ENCODE measurements around the gene ANO3. TPM values are rescaled to one million over a fixed set of nuclear protein-coding genes. Genes with fewer than 3 reads are reported as not detected.
"Not testable (repeated sequence)": the region's sequence is repeated elsewhere in the genome, so short reads cannot be mapped to it uniquely, and the experiment has no call there.

ANO3 gene
- 0.35 TPM for polyA plus RNA-seq (2013, experiment 1 of 2)
- 0.63 TPM for polyA plus RNA-seq (2013, experiment 2 of 2)

- H3K36me3 ChIP-seq (ENCODE audit: insufficient read depth, low read length), result no peaks in the 10 kb centered on the region
- H3K4me1 ChIP-seq (ENCODE audit: insufficient read depth, low read length), result peaks cover 36% of the 10 kb centered on the region; the same call in 1 of the 2 replicates
- no peaks in the 10 kb centered on the region for H3K9me3 ChIP-seq (ENCODE audit: insufficient read depth, low read depth, low read length)
- 7% methylated on average over 35 of the region's 36 CpGs for WGBS
- H3K9ac ChIP-seq (ENCODE audit: low read depth, low read length), result no peak within 1 kb of the TSS
- no peaks in the 10 kb centered on the region for H3K27me3 ChIP-seq (ENCODE audit: insufficient read depth, low read length)
- H3K4me3 ChIP-seq (ENCODE audit: low read length), result peak within 1 kb of the TSS; percentile 52
- no peak within 1 kb of the TSS for H3K27ac ChIP-seq (ENCODE audit: low read depth, low read length)
These were observed at the start of gene ANO3 for GRCh38 chr11:26331911-26332571. TSS of gene ANO3 (plus strand) at chr11:26332130. CDS start at chr11:26332276, 146 bp downstream.

- H3K9ac ChIP-seq (ENCODE audit: low read depth, low read length), result no peak overlapping the region
These were observed 48.0 kb upstream of the ANO3 start for GRCh38 chr11:26283852-26284408.

GRCh38 chr11:26285608-26286007 is 46.3 kb upstream of the ANO3 start:
- WGBS, result 89% methylated on average over 3 of the region's 3 CpGs
- Histone ChIP-seq H3K9me3 (ENCODE audit: insufficient read depth, low read depth, low read length) (no peaks in the 10 kb centered on the region), H3K27ac (ENCODE audit: low read depth, low read length) (peak overlapping the region; percentile 24; the same call in 1 of the 2 replicates), H3K4me1 (ENCODE audit: insufficient read depth, low read length) (peaks cover 7% of the 10 kb centered on the region), H3K9ac (ENCODE audit: low read depth, low read length) (no peak overlapping the region), H3K27me3 (ENCODE audit: insufficient read depth, low read length) (no peaks in the 10 kb centered on the region), H3K36me3 (ENCODE audit: insufficient read depth, low read length) (no peaks in the 10 kb centered on the region), H3K4me3 (ENCODE audit: low read length) (no peak overlapping the region)

More at GRCh38 chr11:26283852-26284408, 48.0 kb upstream of the ANO3 start:
- Histone ChIP-seq H3K9me3 (ENCODE audit: insufficient read depth, low read depth, low read length) (no peaks in the 10 kb centered on the region), H3K27ac (ENCODE audit: low read depth, low read length) (no peak overlapping the region), H3K4me3 (ENCODE audit: low read length) (peak overlapping the region; percentile 69), H3K36me3 (ENCODE audit: insufficient read depth, low read length) (no peaks in the 10 kb centered on the region), H3K27me3 (ENCODE audit: insufficient read depth, low read length) (no peaks in the 10 kb centered on the region), H3K4me1 (ENCODE audit: insufficient read depth, low read length) (peaks cover 7% of the 10 kb centered on the region)
- 90% methylated on average over 6 of the region's 6 CpGs for WGBS

GRCh38 chr11:26286472-26287066 is 45.4 kb upstream of the ANO3 start:
- H3K27me3 ChIP-seq (ENCODE audit: insufficient read depth, low read length), result no peaks in the 10 kb centered on the region
- WGBS, result 20% methylated on average over 4 of the region's 5 CpGs
- H3K4me1 ChIP-seq (ENCODE audit: insufficient read depth, low read length), result peaks cover 7% of the 10 kb centered on the region
- no peak overlapping the region for H3K27ac ChIP-seq (ENCODE audit: low read depth, low read length)
- H3K9ac ChIP-seq (ENCODE audit: low read depth, low read length), result no peak overlapping the region
- no peaks in the 10 kb centered on the region for H3K36me3 ChIP-seq (ENCODE audit: insufficient read depth, low read length)
- H3K9me3 ChIP-seq (ENCODE audit: insufficient read depth, low read depth, low read length), result no peaks in the 10 kb centered on the region
- no peak overlapping the region for H3K4me3 ChIP-seq (ENCODE audit: low read length)

- Histone ChIP-seq H3K27ac (ENCODE audit: low read depth, low read length) (no peak overlapping the region), H3K36me3 (ENCODE audit: insufficient read depth, low read length) (no peaks in the 10 kb centered on the region), H3K27me3 (ENCODE audit: insufficient read depth, low read length) (no peaks in the 10 kb centered on the region), H3K9ac (ENCODE audit: low read depth, low read length) (no peak overlapping the region), H3K4me3 (ENCODE audit: low read length) (no peak overlapping the region), H3K4me1 (ENCODE audit: insufficient read depth, low read length) (peaks cover 7% of the 10 kb centered on the region), H3K9me3 (ENCODE audit: insufficient read depth, low read depth, low read length) (no peaks in the 10 kb centered on the region)
- 81% methylated on average over 5 of the region's 5 CpGs for WGBS
These were observed 44.8 kb upstream of the ANO3 start for GRCh38 chr11:26287067-26287518.

- H3K9ac ChIP-seq (ENCODE audit: low read depth, low read length), result no peak overlapping the region
- 14% methylated on average over 2 of the region's 4 CpGs for WGBS
- H3K27me3 ChIP-seq (ENCODE audit: insufficient read depth, low read length), result no peaks in the 10 kb centered on the region
- no peak overlapping the region for H3K4me3 ChIP-seq (ENCODE audit: low read length)
- H3K27ac ChIP-seq (ENCODE audit: low read depth, low read length), result no peak overlapping the region
- H3K4me1 ChIP-seq (ENCODE audit: insufficient read depth, low read length), result no peaks in the 10 kb centered on the region
- no peaks in the 10 kb centered on the region for H3K36me3 ChIP-seq (ENCODE audit: insufficient read depth, low read length)
- no peaks in the 10 kb centered on the region for H3K9me3 ChIP-seq (ENCODE audit: insufficient read depth, low read depth, low read length)
These were observed 34.5 kb upstream of the ANO3 start for GRCh38 chr11:26297189-26297975.

GRCh38 chr11:26316372-26316771 is 15.6 kb upstream of the ANO3 start:
- H3K27ac ChIP-seq (ENCODE audit: low read depth, low read length); H3K36me3 ChIP-seq (ENCODE audit: insufficient read depth, low read length); H3K4me3 ChIP-seq (ENCODE audit: low read length); H3K27me3 ChIP-seq (ENCODE audit: insufficient read depth, low read length); H3K9ac ChIP-seq (ENCODE audit: low read depth, low read length); H3K4me1 ChIP-seq (ENCODE audit: insufficient read depth, low read length); H3K9me3 ChIP-seq (ENCODE audit: insufficient read depth, low read depth, low read length): not testable (repeated sequence)
- 92% methylated on average over 4 of the region's 5 CpGs for WGBS

- Histone ChIP-seq H3K27me3 (ENCODE audit: insufficient read depth, low read length) (no peaks in the 10 kb centered on the region), H3K9me3 (ENCODE audit: insufficient read depth, low read depth, low read length) (no peaks in the 10 kb centered on the region), H3K36me3 (ENCODE audit: insufficient read depth, low read length) (no peaks in the 10 kb centered on the region), H3K4me3 (ENCODE audit: low read length) (no peak overlapping the region), H3K4me1 (ENCODE audit: insufficient read depth, low read length) (peaks cover 3% of the 10 kb centered on the region; the same call in 1 of the 2 replicates), H3K9ac (ENCODE audit: low read depth, low read length) (no peak overlapping the region), H3K27ac (ENCODE audit: low read depth, low read length) (no peak overlapping the region)
- 73% methylated on average over 2 of the region's 2 CpGs for WGBS
These were observed 12.0 kb upstream of the ANO3 start for GRCh38 chr11:26319906-26320305.

- Histone ChIP-seq H3K9ac (ENCODE audit: low read depth, low read length) (no peak overlapping the region), H3K9me3 (ENCODE audit: insufficient read depth, low read depth, low read length) (no peaks in the 10 kb centered on the region), H3K36me3 (ENCODE audit: insufficient read depth, low read length) (no peaks in the 10 kb centered on the region), H3K27me3 (ENCODE audit: insufficient read depth, low read length) (no peaks in the 10 kb centered on the region), H3K27ac (ENCODE audit: low read depth, low read length) (no peak overlapping the region), H3K4me1 (ENCODE audit: insufficient read depth, low read length) (peaks cover 3% of the 10 kb centered on the region; the same call in 1 of the 2 replicates), H3K4me3 (ENCODE audit: low read length) (no peak overlapping the region)
These were observed 10.4 kb upstream of the ANO3 start for GRCh38 chr11:26321516-26321915.

GRCh38 chr11:26322335-26323067 is 9.4 kb upstream of the ANO3 start:
- WGBS, result no CpG with 5 or more reads among the region's 1 CpG
- H3K4me3 ChIP-seq (ENCODE audit: low read length), result no peak overlapping the region
- no peaks in the 10 kb centered on the region for H3K27me3 ChIP-seq (ENCODE audit: insufficient read depth, low read length)
- peaks cover 3% of the 10 kb centered on the region; the same call in 1 of the 2 replicates for H3K4me1 ChIP-seq (ENCODE audit: insufficient read depth, low read length)
- H3K27ac ChIP-seq (ENCODE audit: low read depth, low read length), result no peak overlapping the region
- H3K9me3 ChIP-seq (ENCODE audit: insufficient read depth, low read depth, low read length), result no peaks in the 10 kb centered on the region
- no peak overlapping the region for H3K9ac ChIP-seq (ENCODE audit: low read depth, low read length)
- H3K36me3 ChIP-seq (ENCODE audit: insufficient read depth, low read length), result no peaks in the 10 kb centered on the region
